Measurements from ENCODE around the gene ANK3.

ANK3 gene

GRCh38 chr10:60147576-60148265, 242.0 kb downstream of the ANK3 start:
- TF ChIP-seq CTCF (IDR thresholded peaks at IDR 0.05; ENCODE audit: insufficient read depth, low read depth, low read length, missing control alignments): no peak
- no peak overlapping the region for H3K4me3 ChIP-seq (ENCODE audit: low read depth, low read length)
- DNase-seq (ENCODE audit: low read depth): no peak

- no peak overlapping the region for H3K4me3 ChIP-seq (ENCODE audit: low read depth, low read length)
- no peak for TF ChIP-seq CTCF (IDR thresholded peaks at IDR 0.05; ENCODE audit: insufficient read depth, low read depth, low read length, missing control alignments)
- DNase-seq (ENCODE audit: low read depth): no peak
These were observed 242.7 kb downstream of the ANK3 start for GRCh38 chr10:60147025-60147424.

- TF ChIP-seq CTCF (IDR thresholded peaks at IDR 0.05; ENCODE audit: insufficient read depth, low read depth, low read length, missing control alignments): no peak
- no peak overlapping the region for H3K4me3 ChIP-seq (ENCODE audit: low read depth, low read length)
- DNase-seq (ENCODE audit: low read depth): no peak
These were observed 245.6 kb downstream of the ANK3 start for GRCh38 chr10:60144099-60144498.

GRCh38 chr10:60142736-60143135, 246.9 kb downstream of the ANK3 start:
- H3K4me3 ChIP-seq (ENCODE audit: low read depth, low read length): no peak overlapping the region
- DNase-seq (ENCODE audit: low read depth): no peak

GRCh38 chr10:60141896-60142559, 247.6 kb downstream of the ANK3 start:
- DNase-seq (ENCODE audit: low read depth): no peak

More at GRCh38 chr10:60142736-60143135, 246.9 kb downstream of the ANK3 start:
- no peak for TF ChIP-seq CTCF (IDR thresholded peaks at IDR 0.05; ENCODE audit: insufficient read depth, low read depth, low read length, missing control alignments)

More at GRCh38 chr10:60141896-60142559, 247.6 kb downstream of the ANK3 start:
- H3K4me3 ChIP-seq (ENCODE audit: low read depth, low read length): no peak overlapping the region
- no peak for TF ChIP-seq CTCF (IDR thresholded peaks at IDR 0.05; ENCODE audit: insufficient read depth, low read depth, low read length, missing control alignments)
